Activated T-helper 9 cell treated with anti-CD3 and anti-CD28 coated beads, Interleukin-2, amount 50 U/mL, for 16 hours (primary cell): ENCODE measurements around the gene RBM7.

Experiments
- DNase-seq: peaks from one replicate; pipeline ENCODE4 v3.0.0-alpha.2; 2020; ENCODE audit warnings: low read depth

RBM7 gene

GRCh38 chr11:114397349-114397982 lies 3.0 kb upstream of the RBM7 start:
- no peak for DNase-seq

- no peak for DNase-seq
These were observed 2.1 kb upstream of the RBM7 start for GRCh38 chr11:114398303-114398920.

- DNase-seq = no peak
These were observed 813 bp upstream of the RBM7 start for GRCh38 chr11:114399490-114400215.

GRCh38 chr11:114400915-114401223 lies 403 bp downstream of the RBM7 start:
- DNase-seq = no peak

GRCh38 chr11:114401311-114401710 lies 845 bp downstream of the RBM7 start:
- DNase-seq = no peak

- no peak for DNase-seq
These were observed 12.5 kb downstream of the RBM7 start for GRCh38 chr11:114412946-114413345.

- no peak for DNase-seq
These were observed 13.5 kb downstream of the RBM7 start for GRCh38 chr11:114413958-114414357.

- no peak for DNase-seq
These were observed 16.0 kb downstream of the RBM7 start for GRCh38 chr11:114416441-114416961.

- no peak for DNase-seq
These were observed 25.8 kb downstream of the RBM7 start for GRCh38 chr11:114426280-114426679.

- no peak for DNase-seq
These were observed 29.8 kb downstream of the RBM7 start for GRCh38 chr11:114430290-114430689.

GRCh38 chr11:114432893-114433292 lies 32.4 kb downstream of the RBM7 start:
- DNase-seq = no peak

GRCh38 chr11:114433376-114433775 lies 32.9 kb downstream of the RBM7 start:
- no peak for DNase-seq

- no peak for DNase-seq
These were observed 37.8 kb downstream of the RBM7 start for GRCh38 chr11:114438303-114438702.

- DNase-seq = peak; percentile 91
These were observed 39.0 kb downstream of the RBM7 start, which contains the start of gene REXO2 for GRCh38 chr11:114439229-114440120. TSS of gene REXO2 (plus strand) at chr11:114439467. CDS start at chr11:114439529, 62 bp downstream.

GRCh38 chr11:114440121-114440860 lies 39.8 kb downstream of the RBM7 start:
- DNase-seq = no peak

- no peak for DNase-seq
These were observed 40.7 kb downstream of the RBM7 start for GRCh38 chr11:114440971-114441763.

- no peak for DNase-seq
These were observed 41.5 kb downstream of the RBM7 start for GRCh38 chr11:114441921-114442320.

- DNase-seq = no peak
These were observed 42.1 kb downstream of the RBM7 start for GRCh38 chr11:114442536-114442935.

- no peak for DNase-seq
These were observed 47.0 kb downstream of the RBM7 start for GRCh38 chr11:114447444-114447843.

- no peak for DNase-seq
These were observed 47.4 kb downstream of the RBM7 start for GRCh38 chr11:114447892-114448291.
